Stimulated activated effector memory CD8-positive, alpha-beta T cell treated with anti-CD3 and anti-CD28 coated beads, Interleukin-12 subunit alpha, Interleukin-12 subunit beta, amount 100 ng/mL, for 72 hours (primary cell): ENCODE results near the gene SRSF1.
A peak's percentile ranks its signal among the peaks of the same experiment; 100 is the strongest.
"Not testable (repeated sequence)": the region's sequence is repeated elsewhere in the genome, so short reads cannot be mapped to it uniquely, and the experiment has no call there.

Experiments used
- ATAC-seq: fragments of 150-1000 bp; cut with Tn5 transposase; 2 replicates; pipeline ENCODE4 v1.10.0; 2021
- DNase-seq, 2 donors: peaks; one replicate each; pipeline ENCODE4 v3.0.0; 2021 to 2022; ENCODE audit warnings: low spot score in 2 of 2
- H3K27ac Mint-ChIP-seq: one replicate; pipeline ENCODE4 v1.8.0; 2022; ENCODE audit warnings: mild to moderate bottlenecking, mixed read lengths
- H3K36me3 Mint-ChIP-seq: one replicate; pipeline ENCODE4 v1.8.0; 2022; ENCODE audit warnings: mild to moderate bottlenecking, mixed read lengths
- H3K4me1 Mint-ChIP-seq: one replicate; pipeline ENCODE4 v1.8.0; 2022; ENCODE audit warnings: mixed read lengths
- H3K4me3 Mint-ChIP-seq: one replicate; pipeline ENCODE4 v1.8.0; 2022; ENCODE audit warnings: mild to moderate bottlenecking, mixed read lengths
- H3K9me3 Mint-ChIP-seq: one replicate; pipeline ENCODE4 v1.8.0; 2022; ENCODE audit warnings: mixed read lengths

SRSF1 gene

DNA sequence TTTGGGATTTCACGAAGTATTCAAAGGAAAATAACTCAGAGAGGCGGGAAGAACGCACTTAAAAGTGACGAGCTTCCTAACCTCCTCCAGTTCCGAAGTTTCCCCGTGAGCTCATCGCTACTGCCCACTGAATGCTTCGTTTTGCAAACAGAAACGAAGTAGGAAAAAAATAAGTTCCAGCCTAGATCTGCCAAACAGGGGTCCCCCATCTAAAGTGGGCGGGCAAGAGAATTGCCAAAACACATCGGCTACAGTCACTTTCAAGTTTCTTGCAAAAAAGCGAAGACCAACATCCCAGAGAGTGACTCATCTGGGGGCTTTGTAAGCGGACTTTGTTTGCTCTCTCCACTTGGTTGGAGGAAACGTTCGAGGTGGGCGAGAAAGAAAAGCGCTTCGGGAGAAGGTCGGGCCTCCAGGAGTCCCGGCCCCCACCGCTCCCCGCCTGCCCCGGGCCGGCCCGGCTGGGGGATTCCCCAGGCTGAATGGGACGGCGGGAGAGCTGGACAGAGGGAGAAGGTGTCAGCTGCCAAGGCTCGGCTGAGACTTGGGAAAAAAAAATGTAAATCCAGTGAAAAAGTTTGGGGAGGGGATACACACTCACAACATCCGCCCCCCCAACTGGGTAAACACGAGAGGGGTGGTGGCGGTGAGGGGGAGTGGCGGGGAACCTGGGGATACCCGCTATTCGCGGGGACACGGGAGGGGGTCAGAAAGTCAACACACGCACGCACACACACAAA is 20.0 kb downstream of the SRSF1 start:
- ATAC-seq (peak; percentile 33), DNase-seq (peak; percentile 19 to 70)
- H3K27ac Mint-ChIP-seq: peak overlapping the region; percentile 96
- no peaks in the 10 kb centered on the region for H3K9me3 Mint-ChIP-seq
- peaks cover 57% of the 10 kb centered on the region for H3K4me1 Mint-ChIP-seq
- peaks cover 39% of the 10 kb centered on the region for H3K36me3 Mint-ChIP-seq
- peak overlapping the region; percentile 91 for H3K4me3 Mint-ChIP-seq

GRCh38 chr17:57985675-57985974 is 21.4 kb downstream of the SRSF1 start:
- Mint-ChIP-seq H3K4me1 (peaks cover 62% of the 10 kb centered on the region), H3K4me3 (peak overlapping the region; percentile 91), H3K27ac (no peak overlapping the region), H3K36me3 (peaks cover 53% of the 10 kb centered on the region), H3K9me3 (no peaks in the 10 kb centered on the region)
- ATAC-seq: no peak
- no peak for DNase-seq

DNA sequence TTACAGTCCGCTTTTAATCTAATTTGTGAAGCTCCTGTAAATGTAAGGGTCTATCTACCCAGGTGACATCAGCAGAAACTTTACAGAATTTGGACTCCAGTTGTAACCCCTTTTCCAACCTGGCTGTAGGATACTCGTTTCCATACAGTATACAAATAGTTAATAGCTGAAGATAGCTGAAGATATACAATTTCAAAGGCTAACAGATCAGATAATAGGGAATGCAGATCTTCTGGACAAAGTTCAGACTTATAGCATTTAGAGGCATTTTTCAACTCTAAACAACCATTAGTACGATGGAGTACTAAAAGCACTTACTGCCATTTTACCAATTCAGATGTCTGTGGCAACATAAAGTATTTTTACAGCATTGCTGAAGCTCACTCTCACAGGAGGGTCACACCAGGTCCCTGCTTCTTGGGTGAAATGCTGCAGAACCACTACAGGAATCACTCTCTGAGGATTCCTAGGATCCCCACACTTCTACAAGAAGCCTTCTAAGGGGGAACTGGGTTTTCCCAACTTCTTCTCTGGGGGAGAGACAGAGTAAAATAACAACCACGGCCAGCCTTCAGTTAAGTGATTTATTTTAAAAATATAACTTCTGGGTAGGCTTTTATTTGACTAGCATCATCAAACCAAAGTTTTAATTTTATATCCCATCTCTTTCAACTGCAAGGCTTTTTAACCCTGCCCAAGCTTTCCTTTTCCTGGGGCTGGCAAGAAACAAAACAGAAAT is 21.9 kb downstream of the SRSF1 start:
- no peaks in the 10 kb centered on the region for H3K9me3 Mint-ChIP-seq
- ATAC-seq (no peak), DNase-seq (no peak)
- H3K27ac Mint-ChIP-seq: no peak overlapping the region
- H3K4me3 Mint-ChIP-seq: peak overlapping the region; percentile 91
- peaks cover 58% of the 10 kb centered on the region for H3K36me3 Mint-ChIP-seq
- peaks cover 62% of the 10 kb centered on the region for H3K4me1 Mint-ChIP-seq

DNA sequence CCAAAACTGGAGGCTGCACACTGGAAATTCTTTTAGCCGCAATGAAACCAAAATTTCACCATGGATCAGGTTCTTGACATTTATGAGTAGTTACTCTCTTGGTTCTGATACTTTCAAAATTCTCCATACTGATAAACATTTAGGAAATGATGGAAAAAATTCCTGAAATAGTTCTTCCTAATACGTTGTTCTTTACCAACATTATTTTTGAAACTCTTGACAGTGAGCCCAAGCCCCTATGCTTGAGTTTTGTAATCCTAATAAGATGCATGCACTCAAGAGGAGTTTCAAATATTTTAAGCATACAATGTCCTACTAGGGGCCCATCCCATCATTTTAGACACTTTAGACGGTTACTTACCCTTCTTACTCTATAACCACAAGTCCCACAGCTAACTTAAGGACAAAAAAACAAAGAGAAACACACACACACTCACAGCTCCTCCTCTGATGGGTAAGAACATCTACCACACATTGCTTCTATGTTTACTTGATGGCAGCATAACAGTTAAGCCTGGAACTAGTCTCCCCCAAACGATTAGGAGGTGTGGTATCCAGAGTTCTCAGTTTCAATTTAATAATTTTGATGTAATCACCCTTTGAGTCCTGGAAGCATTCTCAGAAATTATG is 22.7 kb downstream of the SRSF1 start:
- H3K36me3 Mint-ChIP-seq: peaks cover 66% of the 10 kb centered on the region
- no peaks in the 10 kb centered on the region for H3K9me3 Mint-ChIP-seq
- ATAC-seq: no peak
- no peak for DNase-seq
- H3K27ac Mint-ChIP-seq: no peak overlapping the region
- peaks cover 59% of the 10 kb centered on the region for H3K4me1 Mint-ChIP-seq
- H3K4me3 Mint-ChIP-seq: peak overlapping the region; percentile 91

- H3K9me3 Mint-ChIP-seq: no peaks in the 10 kb centered on the region
- DNase-seq (no peak), ATAC-seq (no peak)
- no peak overlapping the region for H3K4me3 Mint-ChIP-seq
- peaks cover 68% of the 10 kb centered on the region for H3K36me3 Mint-ChIP-seq
- H3K27ac Mint-ChIP-seq: no peak overlapping the region
- peaks cover 56% of the 10 kb centered on the region for H3K4me1 Mint-ChIP-seq
Observed at GRCh38 chr17:57983446-57983845, 23.6 kb downstream of the SRSF1 start.

GRCh38 chr17:57982452-57983170 is 24.4 kb downstream of the SRSF1 start:
- ATAC-seq: peak; percentile 64
- Mint-ChIP-seq H3K9me3 (no peaks in the 10 kb centered on the region), H3K27ac (no peak overlapping the region), H3K4me3 (peak overlapping the region; percentile 9), H3K4me1 (peaks cover 63% of the 10 kb centered on the region), H3K36me3 (peaks cover 73% of the 10 kb centered on the region)
- no peak for DNase-seq

- peaks cover 49% of the 10 kb centered on the region for H3K4me1 Mint-ChIP-seq
- ATAC-seq: no peak
- no peaks in the 10 kb centered on the region for H3K9me3 Mint-ChIP-seq
- H3K27ac Mint-ChIP-seq: no peak overlapping the region
- DNase-seq: no peak
- H3K4me3 Mint-ChIP-seq: no peak overlapping the region
- H3K36me3 Mint-ChIP-seq: peaks cover 83% of the 10 kb centered on the region
Observed at GRCh38 chr17:57980522-57980921, 26.5 kb downstream of the SRSF1 start.

DNA sequence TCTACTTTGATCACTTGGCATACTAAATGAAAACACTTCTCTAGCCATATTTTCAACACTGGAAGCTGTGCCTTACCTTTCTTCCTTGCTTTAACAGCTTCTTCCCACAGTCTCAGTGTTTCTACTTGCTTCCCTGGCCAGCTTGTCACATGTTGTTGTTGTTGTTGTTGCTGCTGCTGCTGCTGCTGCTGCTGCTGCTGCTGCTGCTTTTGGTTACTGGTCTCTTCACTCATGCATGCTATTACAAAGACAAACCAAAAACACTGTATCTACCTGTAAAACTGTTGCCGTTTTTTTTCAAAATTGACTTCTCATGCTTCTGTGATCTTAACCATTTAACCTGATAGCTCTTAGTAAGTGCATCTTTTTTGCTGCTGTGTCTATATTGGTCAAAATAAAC is 28.0 kb downstream of the SRSF1 start:
- Mint-ChIP-seq H3K27ac (no peak overlapping the region), H3K36me3 (peaks cover 90% of the 10 kb centered on the region), H3K4me1 (peaks cover 38% of the 10 kb centered on the region)

DNA sequence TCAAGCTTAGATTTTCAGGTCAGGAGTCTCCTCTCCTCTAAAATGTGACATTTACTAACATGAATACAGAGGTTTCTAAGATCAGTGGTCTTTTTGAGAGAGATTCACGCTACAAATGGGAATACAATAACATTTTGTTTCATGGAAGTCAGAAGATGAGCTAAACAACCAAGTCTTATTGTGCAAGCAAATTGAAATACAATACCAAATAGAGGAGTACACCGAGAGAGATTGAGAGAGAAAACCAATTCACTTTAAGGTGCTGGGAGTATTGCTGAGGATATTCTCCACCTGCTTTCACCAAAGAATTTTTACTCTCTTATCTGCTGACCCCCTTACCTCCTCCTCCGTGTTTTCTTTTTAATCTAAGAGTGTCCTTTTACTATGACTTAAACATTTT is 30.5 kb downstream of the SRSF1 start:
- peaks cover 95% of the 10 kb centered on the region for H3K36me3 Mint-ChIP-seq
- DNase-seq (no peak), ATAC-seq (no peak)
- no peaks in the 10 kb centered on the region for H3K9me3 Mint-ChIP-seq
- H3K4me1 Mint-ChIP-seq: peaks cover 13% of the 10 kb centered on the region
- H3K4me3 Mint-ChIP-seq: no peak overlapping the region
- peak overlapping the region; percentile 65 for H3K27ac Mint-ChIP-seq

More for the DNA sequence above, 28.0 kb downstream of the SRSF1 start:
- H3K4me3 Mint-ChIP-seq: no peak overlapping the region
- ATAC-seq (no peak), DNase-seq (no peak)
- no peaks in the 10 kb centered on the region for H3K9me3 Mint-ChIP-seq

DNA sequence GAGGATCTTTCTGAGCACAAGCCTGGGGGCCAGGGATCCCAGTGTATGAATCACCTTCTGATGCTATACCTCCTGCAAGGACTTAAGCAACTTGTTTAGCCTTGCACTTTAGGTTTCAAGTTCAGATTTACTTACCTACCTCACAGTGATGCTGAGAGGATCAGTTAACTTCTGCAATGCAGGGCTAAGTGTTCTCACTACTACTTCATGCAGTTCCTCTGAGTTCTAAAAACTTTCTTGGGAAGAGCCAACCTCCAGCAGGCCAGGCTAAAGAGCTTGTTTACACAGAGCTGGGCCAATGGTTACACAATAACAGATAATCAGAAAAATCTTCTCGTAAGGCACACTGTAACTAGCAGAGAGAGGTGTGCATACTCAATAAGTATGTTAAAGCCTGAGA is 32.0 kb downstream of the SRSF1 start:
- Mint-ChIP-seq H3K27ac (no peak overlapping the region), H3K9me3 (no peaks in the 10 kb centered on the region), H3K4me3 (no peak overlapping the region), H3K4me1 (peaks cover 12% of the 10 kb centered on the region), H3K36me3 (peaks cover 80% of the 10 kb centered on the region)
- ATAC-seq (no peak), DNase-seq (no peak)

- DNase-seq, H3K9me3 Mint-ChIP-seq, ATAC-seq, H3K4me3 Mint-ChIP-seq: not testable (repeated sequence)
- H3K27ac Mint-ChIP-seq: peak overlapping the region; percentile 59
- H3K36me3 Mint-ChIP-seq: peaks cover 72% of the 10 kb centered on the region
- H3K4me1 Mint-ChIP-seq: peaks cover 12% of the 10 kb centered on the region
Observed at GRCh38 chr17:57974053-57974824, 32.8 kb downstream of the SRSF1 start.

GRCh38 chr17:57972151-57972550 is 34.9 kb downstream of the SRSF1 start:
- Mint-ChIP-seq H3K27ac (peak overlapping the region; percentile 17), H3K9me3 (no peaks in the 10 kb centered on the region), H3K4me1 (no peaks in the 10 kb centered on the region), H3K4me3 (no peak overlapping the region), H3K36me3 (peaks cover 51% of the 10 kb centered on the region)
- DNase-seq (no peak), ATAC-seq (no peak)

- no peaks in the 10 kb centered on the region for H3K9me3 Mint-ChIP-seq
- ATAC-seq (no peak), DNase-seq (no peak)
- no peaks in the 10 kb centered on the region for H3K4me1 Mint-ChIP-seq
- H3K27ac Mint-ChIP-seq: no peak overlapping the region
- no peak overlapping the region for H3K4me3 Mint-ChIP-seq
- H3K36me3 Mint-ChIP-seq: peaks cover 45% of the 10 kb centered on the region
Observed at GRCh38 chr17:57971572-57971971, 35.5 kb downstream of the SRSF1 start.

DNA sequence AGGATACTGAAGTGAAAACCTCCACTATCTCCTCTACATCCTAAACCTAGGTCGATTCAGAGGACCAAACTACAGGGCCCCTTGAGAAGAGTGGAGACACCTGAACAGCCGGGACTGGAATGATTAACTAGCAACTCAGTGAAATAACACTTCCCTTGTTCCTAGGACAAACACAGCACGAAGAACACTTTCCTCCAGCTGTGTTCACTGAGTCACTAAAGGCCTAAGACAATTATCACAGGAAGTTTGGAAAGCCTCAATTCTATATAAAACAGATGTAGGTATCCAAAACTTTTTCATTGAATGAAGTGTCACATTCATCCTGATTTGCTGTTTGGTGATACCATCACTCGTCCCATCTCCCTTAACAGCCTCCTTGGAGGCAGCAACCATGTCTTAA is 36.3 kb downstream of the SRSF1 start:
- Mint-ChIP-seq H3K9me3 (no peaks in the 10 kb centered on the region), H3K4me1 (no peaks in the 10 kb centered on the region), H3K36me3 (peaks cover 36% of the 10 kb centered on the region), H3K27ac (no peak overlapping the region), H3K4me3 (no peak overlapping the region)
- ATAC-seq (no peak), DNase-seq (no peak)

- Mint-ChIP-seq H3K9me3 (no peaks in the 10 kb centered on the region), H3K4me3 (no peak overlapping the region), H3K27ac (peak overlapping the region; percentile 20), H3K4me1 (no peaks in the 10 kb centered on the region), H3K36me3 (peaks cover 14% of the 10 kb centered on the region)
- DNase-seq: no peak
- no peak for ATAC-seq
Observed at GRCh38 chr17:57968456-57968855, 38.6 kb downstream of the SRSF1 start.
